Fibroblast of lung (primary cell): ENCODE data around the gene SYN1. TPM values are rescaled to one million over a fixed set of nuclear protein-coding genes. Genes with fewer than 3 reads are reported as not detected.

Experiments
- DNase-seq, 2 donors: peaks; one replicate each; pipeline versions ENCODE4 v3.0.0 to v3.0.0-alpha.2; 2010; ENCODE audit warnings: low read depth in 2 of 2
- H2AFZ ChIP-seq: 2 replicates; pipeline ENCODE4 v1.5.1; 2012; ENCODE audit warnings: low read length, control low read depth, inconsistent platforms
- H3K27ac ChIP-seq: 2 replicates; pipeline ENCODE4 v1.5.1; 2011; ENCODE audit warnings: low read length, control low read depth; ENCODE audit not compliant: insufficient read depth
- H3K27me3 ChIP-seq: 2 replicates; pipeline ENCODE4 v1.5.1; 2011; ENCODE audit warnings: mild to moderate bottlenecking, low read length; ENCODE audit not compliant: control insufficient read depth, insufficient read depth
- H3K36me3 ChIP-seq: 2 replicates; pipeline ENCODE4 v1.5.1; 2011; ENCODE audit warnings: low read length; ENCODE audit not compliant: control insufficient read depth, insufficient read depth
- H3K4me1 ChIP-seq: 2 replicates; pipeline ENCODE4 v1.5.1; 2011; ENCODE audit warnings: low read length; ENCODE audit not compliant: control insufficient read depth, insufficient read depth; ENCODE audit errors: extremely low read depth
- H3K4me2 ChIP-seq: 2 replicates; pipeline ENCODE4 v1.5.1; 2011; ENCODE audit warnings: low read length, control low read depth; ENCODE audit not compliant: insufficient read depth; ENCODE audit errors: extremely low read depth
- H3K4me3 ChIP-seq, 4 experiments: fragments of 200-600 bp in 1 of 4; sonication (generic) in 1 of 4; replicated peaks in 1 of 4; 2 replicates each; pipeline ENCODE4 v1.5.1; 2011 to 2016; ENCODE audit warnings: low read length in 4 of 4, low read depth in 3 of 4, mild to moderate bottlenecking in 3 of 4, control low read depth in 2 of 4, inconsistent platforms in 1 of 4, mixed read lengths in 1 of 4; ENCODE audit not compliant: insufficient read depth in 1 of 4; ENCODE audit errors: control extremely low read depth in 1 of 4
- H3K79me2 ChIP-seq: 2 replicates; pipeline ENCODE4 v1.5.1; 2012; ENCODE audit warnings: mild to moderate bottlenecking, low read length, inconsistent platforms; ENCODE audit not compliant: control insufficient read depth, insufficient read depth
- H3K9ac ChIP-seq: 2 replicates; pipeline ENCODE4 v1.5.1; 2011; ENCODE audit warnings: mild to moderate bottlenecking, low read length, control low read depth; ENCODE audit not compliant: insufficient read depth
- H3K9me3 ChIP-seq: 2 replicates; pipeline ENCODE4 v1.5.1; 2012; ENCODE audit warnings: low read depth, low read length; ENCODE audit not compliant: control insufficient read depth, insufficient read depth
- H4K20me1 ChIP-seq: 2 replicates; pipeline ENCODE4 v1.5.1; 2011; ENCODE audit warnings: low read length; ENCODE audit not compliant: control insufficient read depth, insufficient read depth; ENCODE audit errors: extremely low read depth
- EZH2 ChIP-seq: IDR thresholded peaks from 2 replicates; pipeline ENCODE4 v1.5.1; 2012; ENCODE audit warnings: low read length, control low read depth, mild to moderate bottlenecking; ENCODE audit errors: missing control alignments
- polyA plus RNA-seq, 2 donors: library from polyadenylated mRNA; depleted of rRNA in 1 of 2; stranded (reverse) in 1 of 2; unstranded in 1 of 2; fragments of >200 nt; gene quantifications; 2 replicates each; pipeline ENCODE4 v1.2.1, GENCODE V29; 2011 to 2012; ENCODE audit warnings: missing spikeins in 1 of 2
- total RNA-seq: library from RNA; depleted of rRNA; stranded (reverse); fragments of >200 nt; gene quantifications from 2 replicates; pipeline ENCODE4 v1.2.1, GENCODE V29; 2014
- TF ChIP-seq, protein P1 (sequence below), 2 donors: IDR thresholded peaks in 1 of 2; conservative IDR thresholded peaks in 1 of 2; 1 replicate in 1 of 2; 2 replicates in 1 of 2; pipeline ENCODE4 v1.5.1; 2011 to 2012; ENCODE audit warnings: low read length in 2 of 2, control low read depth in 1 of 2, inconsistent platforms in 1 of 2, low read depth in 1 of 2, mild to moderate bottlenecking in 1 of 2

The SYN1 gene
- total and polyA plus RNA-seq, 2 donors (not counting 1 experiment from before 2014, with no cell fraction given): 0.17 to 0.56 TPM

DNA sequence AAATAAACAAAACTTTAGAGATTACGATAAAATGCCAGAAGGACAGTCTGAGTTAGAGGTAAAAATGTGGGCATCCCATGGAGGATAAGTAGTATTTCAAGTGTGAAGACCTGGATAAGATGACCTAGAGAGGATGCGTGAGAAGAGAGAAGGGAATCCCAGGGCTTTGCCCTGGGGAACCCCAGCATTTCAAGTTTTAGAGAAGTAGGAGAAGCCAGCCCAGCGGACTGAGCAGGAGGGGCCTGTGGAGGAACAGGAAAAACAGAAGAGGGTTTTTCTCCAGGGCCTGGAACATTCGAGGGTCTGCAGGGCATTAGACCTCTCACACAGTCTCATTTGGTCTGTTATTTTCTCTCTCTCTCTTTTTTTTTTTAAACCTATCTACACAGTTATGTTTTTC is 13.0 kb upstream of the SYN1 start:
- no peak for DNase-seq
- Histone ChIP-seq H2AFZ (no peak overlapping the region), H3K4me1 (no peaks in the 10 kb centered on the region), H3K27me3 (no peaks in the 10 kb centered on the region), H4K20me1 (no peaks in the 10 kb centered on the region), H3K79me2 (no peaks in the 10 kb centered on the region), H3K9me3 (no peaks in the 10 kb centered on the region), H3K9ac (no peak overlapping the region), H3K27ac (no peak overlapping the region), H3K4me3 (no peak overlapping the region), H3K4me2 (no peak overlapping the region), H3K36me3 (peaks cover 2% of the 10 kb centered on the region)
- TF ChIP-seq, protein P1, sequence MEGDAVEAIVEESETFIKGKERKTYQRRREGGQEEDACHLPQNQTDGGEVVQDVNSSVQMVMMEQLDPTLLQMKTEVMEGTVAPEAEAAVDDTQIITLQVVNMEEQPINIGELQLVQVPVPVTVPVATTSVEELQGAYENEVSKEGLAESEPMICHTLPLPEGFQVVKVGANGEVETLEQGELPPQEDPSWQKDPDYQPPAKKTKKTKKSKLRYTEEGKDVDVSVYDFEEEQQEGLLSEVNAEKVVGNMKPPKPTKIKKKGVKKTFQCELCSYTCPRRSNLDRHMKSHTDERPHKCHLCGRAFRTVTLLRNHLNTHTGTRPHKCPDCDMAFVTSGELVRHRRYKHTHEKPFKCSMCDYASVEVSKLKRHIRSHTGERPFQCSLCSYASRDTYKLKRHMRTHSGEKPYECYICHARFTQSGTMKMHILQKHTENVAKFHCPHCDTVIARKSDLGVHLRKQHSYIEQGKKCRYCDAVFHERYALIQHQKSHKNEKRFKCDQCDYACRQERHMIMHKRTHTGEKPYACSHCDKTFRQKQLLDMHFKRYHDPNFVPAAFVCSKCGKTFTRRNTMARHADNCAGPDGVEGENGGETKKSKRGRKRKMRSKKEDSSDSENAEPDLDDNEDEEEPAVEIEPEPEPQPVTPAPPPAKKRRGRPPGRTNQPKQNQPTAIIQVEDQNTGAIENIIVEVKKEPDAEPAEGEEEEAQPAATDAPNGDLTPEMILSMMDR (conservative IDR thresholded peaks at IDR 0.05 in 1 of 2, IDR thresholded peaks at IDR 0.05 in 1 of 2; ENCODE audit: low read depth in 1 of 2, low read length in 2 of 2): no peak
- TF ChIP-seq EZH2: no peak

DNA sequence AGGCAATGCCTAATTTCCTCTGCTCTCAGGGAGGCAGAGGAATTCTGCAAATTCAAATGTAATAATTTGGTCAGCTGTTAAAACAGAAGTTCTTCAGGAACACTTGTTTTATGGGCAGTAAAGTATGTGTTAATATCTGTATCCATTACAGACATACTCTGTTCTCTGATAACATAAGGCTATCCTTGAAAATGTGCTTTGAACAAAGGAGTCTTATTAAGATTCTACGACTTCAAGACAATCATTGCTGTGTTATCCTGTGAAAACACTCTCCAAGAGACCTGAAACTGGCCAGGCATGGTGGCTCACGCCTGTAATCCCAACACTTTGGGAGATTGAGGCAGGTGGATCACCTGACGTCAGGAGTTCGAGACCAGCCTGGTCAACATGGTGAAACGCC is 12.0 kb upstream of the SYN1 start:
- no peaks in the 10 kb centered on the region for H3K4me1 ChIP-seq
- DNase-seq: no peak
- H3K4me2 ChIP-seq: no peak overlapping the region
- no peak overlapping the region for H2AFZ ChIP-seq
- H3K79me2 ChIP-seq: no peaks in the 10 kb centered on the region
- H3K27me3 ChIP-seq: no peaks in the 10 kb centered on the region
- H3K4me3 ChIP-seq: no peak overlapping the region
- no peaks in the 10 kb centered on the region for H3K9me3 ChIP-seq
- H3K9ac ChIP-seq: no peak overlapping the region
- TF ChIP-seq EZH2: no peak
- TF ChIP-seq, protein P1 (conservative IDR thresholded peaks at IDR 0.05 in 1 of 2, IDR thresholded peaks at IDR 0.05 in 1 of 2; ENCODE audit: low read depth in 1 of 2, low read length in 2 of 2): no peak
- no peaks in the 10 kb centered on the region for H3K36me3 ChIP-seq
- no peaks in the 10 kb centered on the region for H4K20me1 ChIP-seq
- H3K27ac ChIP-seq: no peak overlapping the region

- Histone ChIP-seq H3K79me2 (no peaks in the 10 kb centered on the region), H3K27me3 (no peaks in the 10 kb centered on the region), H3K9me3 (no peaks in the 10 kb centered on the region), H3K36me3 (no peaks in the 10 kb centered on the region), H3K27ac (no peak within 1 kb of the TSS), H4K20me1 (no peaks in the 10 kb centered on the region), H3K4me2 (no peak within 1 kb of the TSS), H3K4me1 (no peaks in the 10 kb centered on the region), H3K4me3 (no peak within 1 kb of the TSS), H2AFZ (no peak within 1 kb of the TSS), H3K9ac (no peak within 1 kb of the TSS)
- DNase-seq: no peak
- TF ChIP-seq EZH2: no peak
- TF ChIP-seq, protein P1 (conservative IDR thresholded peaks at IDR 0.05 in 1 of 2, IDR thresholded peaks at IDR 0.05 in 1 of 2; ENCODE audit: low read depth in 1 of 2, low read length in 2 of 2): no peak
Observed at GRCh38 chrX:47629419-47630200, 10.0 kb upstream of the SYN1 start, which contains the start of gene CFP. TSS of gene CFP (minus strand) at chrX:47629930. CDS start at chrX:47629844, 86 bp downstream.
